ENCODE measurements around the gene PRPF38B.

DNA sequence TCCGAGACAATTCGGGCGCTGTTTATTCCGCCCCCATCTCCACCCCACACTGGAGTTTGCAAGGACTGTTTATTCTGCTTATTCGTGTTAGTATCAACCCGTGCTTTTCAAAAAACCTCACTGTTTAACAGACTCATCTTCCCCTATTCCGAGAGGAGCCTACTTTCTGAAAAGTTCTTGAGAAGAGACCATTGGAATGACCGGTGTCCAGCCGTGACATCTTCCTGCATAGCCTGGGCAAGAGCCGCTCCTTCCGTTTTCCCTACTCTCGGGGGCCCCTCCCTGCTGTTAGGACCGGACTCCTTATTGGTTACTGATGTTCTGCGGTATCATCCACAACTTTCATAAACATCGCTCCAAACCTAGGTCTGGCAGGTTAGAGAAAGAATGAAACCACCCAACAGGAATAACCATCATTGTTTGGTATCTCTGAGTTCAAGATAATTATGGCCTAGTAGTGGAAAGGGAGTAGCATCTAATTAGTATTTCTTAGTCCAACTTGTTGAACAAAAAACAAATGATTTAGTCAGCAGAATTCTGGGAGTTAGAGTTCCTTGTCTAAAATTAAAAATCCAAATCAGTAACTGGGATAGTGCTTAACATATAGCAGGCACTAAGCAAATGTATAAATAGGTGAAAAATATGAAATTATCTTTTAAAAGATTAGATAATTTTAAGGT lies 55.2 kb downstream of the PRPF38B start:
- no peak for TF ChIP-seq FOXA1 (IDR thresholded peaks at IDR 0.05)
- no peak for TF ChIP-seq BHLHE40 (IDR thresholded peaks at IDR 0.05; ENCODE audit: borderline replicate concordance)
- no peak for TF ChIP-seq SUZ12 (IDR thresholded peaks at IDR 0.05)
- no peak for TF ChIP-seq ZNF384 (IDR thresholded peaks at IDR 0.05)
- TF ChIP-seq FOXM1 (IDR thresholded peaks at IDR 0.05; ENCODE audit: borderline replicate concordance) = no peak
- TF ChIP-seq CTBP1 (IDR thresholded peaks at IDR 0.05; ENCODE audit: borderline replicate concordance) = no peak
- TF ChIP-seq TARDBP (IDR thresholded peaks at IDR 0.05) = no peak
- TF ChIP-seq SP1 (IDR thresholded peaks at IDR 0.05) = no peak
- TF ChIP-seq HDGF (IDR thresholded peaks at IDR 0.05; ENCODE audit: borderline replicate concordance) = no peak
- TF ChIP-seq, protein P1, sequence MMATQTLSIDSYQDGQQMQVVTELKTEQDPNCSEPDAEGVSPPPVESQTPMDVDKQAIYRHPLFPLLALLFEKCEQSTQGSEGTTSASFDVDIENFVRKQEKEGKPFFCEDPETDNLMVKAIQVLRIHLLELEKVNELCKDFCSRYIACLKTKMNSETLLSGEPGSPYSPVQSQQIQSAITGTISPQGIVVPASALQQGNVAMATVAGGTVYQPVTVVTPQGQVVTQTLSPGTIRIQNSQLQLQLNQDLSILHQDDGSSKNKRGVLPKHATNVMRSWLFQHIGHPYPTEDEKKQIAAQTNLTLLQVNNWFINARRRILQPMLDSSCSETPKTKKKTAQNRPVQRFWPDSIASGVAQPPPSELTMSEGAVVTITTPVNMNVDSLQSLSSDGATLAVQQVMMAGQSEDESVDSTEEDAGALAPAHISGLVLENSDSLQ (IDR thresholded peaks at IDR 0.05) = no peak
- peak; percentile 8; the same call in 1 of the 2 replicates for TF ChIP-seq ELF4 (IDR thresholded peaks at IDR 0.05)
- no peak for TF ChIP-seq ARNT (IDR thresholded peaks at IDR 0.05)
- no peak for TF ChIP-seq FOXK2 (IDR thresholded peaks at IDR 0.05)

All from HEK293T (cell line).